CD8-positive, alpha-beta memory T cell (primary cell): ENCODE measurements around the gene TMC7. TPM values are rescaled to one million over a fixed set of nuclear protein-coding genes. Genes with fewer than 3 reads are reported as not detected.

ENCODE experiments used
- CTCF ChIA-PET: fragments of 350-600 bp; sonication (Branson Sonifier 250); formaldehyde crosslinking; loops from one replicate; lab custom pipeline; 2021; ENCODE audit warnings: antibody characterized with exemption; lab: Charles Lee
- POLR2A ChIA-PET: fragments of 350-600 bp; sonication (Branson Sonifier 250); formaldehyde crosslinking; loops from one replicate; lab custom pipeline; 2021; ENCODE audit warnings: antibody characterized with exemption; lab: Charles Lee
- DNase-seq, 5 donors: peaks; one replicate each; pipeline versions ENCODE4 v3.0.0 to v3.0.0-alpha.2; 2020 to 2022; ENCODE audit warnings: mixed read lengths in 1 of 5
- H3K27ac ChIP-seq: one replicate; pipeline ENCODE4 v1.7.0; 2013; ENCODE audit warnings: low read depth, mild to moderate bottlenecking, low read length, moderate library complexity
- H3K27me3 ChIP-seq: 2 replicates; pipeline ENCODE4 v1.7.0; 2013; ENCODE audit warnings: low read length, mild to moderate bottlenecking; ENCODE audit not compliant: insufficient read depth, poor library complexity, severe bottlenecking
- H3K36me3 ChIP-seq: 2 replicates; pipeline ENCODE4 v1.7.0; 2013; ENCODE audit warnings: mild to moderate bottlenecking, low read length, moderate library complexity; ENCODE audit not compliant: insufficient read depth
- H3K4me1 ChIP-seq: 2 replicates; pipeline ENCODE4 v1.7.0; 2013; ENCODE audit warnings: mild to moderate bottlenecking, low read length, moderate library complexity; ENCODE audit not compliant: insufficient read depth
- H3K4me3 ChIP-seq: 2 replicates; pipeline ENCODE4 v1.7.0; 2013; ENCODE audit warnings: mild to moderate bottlenecking, low read length
- H3K9me3 ChIP-seq: 2 replicates; pipeline ENCODE4 v1.7.0; 2013; ENCODE audit warnings: mild to moderate bottlenecking, low read length
- H3K27ac Mint-ChIP-seq, 8 donors: one replicate each; pipeline ENCODE4 v1.8.0; 2020 to 2021; ENCODE audit warnings: mixed read lengths in 8 of 8, mild to moderate bottlenecking in 6 of 8, inconsistent platforms in 3 of 8, moderate library complexity in 3 of 8
- H3K27me3 Mint-ChIP-seq, 2 donors: one replicate each; pipeline ENCODE4 v1.8.0; 2020 to 2021; ENCODE audit warnings: mixed read lengths in 2 of 2, mild to moderate bottlenecking in 1 of 2, moderate library complexity in 1 of 2
- H3K36me3 Mint-ChIP-seq, 3 donors: one replicate each; pipeline ENCODE4 v1.8.0; 2020 to 2021; ENCODE audit warnings: mixed read lengths in 3 of 3, inconsistent platforms in 1 of 3, mild to moderate bottlenecking in 1 of 3
- H3K4me1 Mint-ChIP-seq, 3 donors: one replicate each; pipeline ENCODE4 v1.8.0; 2020 to 2021; ENCODE audit warnings: mixed read lengths in 3 of 3, inconsistent platforms in 1 of 3, mild to moderate bottlenecking in 1 of 3
- H3K4me3 Mint-ChIP-seq, 7 donors: one replicate each; pipeline ENCODE4 v1.8.0; 2020 to 2021; ENCODE audit warnings: mixed read lengths in 7 of 7, mild to moderate bottlenecking in 6 of 7, moderate library complexity in 4 of 7, inconsistent platforms in 2 of 7
- H3K9me3 Mint-ChIP-seq, 5 donors: one replicate each; pipeline ENCODE4 v1.8.0; 2020 to 2022; ENCODE audit warnings: mixed read lengths in 5 of 5, mild to moderate bottlenecking in 3 of 5, moderate library complexity in 2 of 5, inconsistent platforms in 1 of 5
- polyA plus RNA-seq: library from polyadenylated mRNA; unstranded; fragments of 300-500 nt; fragmentation: Illumina TruSeq; gene quantifications from one replicate; pipeline ENCODE4 v1.2.3, GENCODE V29; 2021
- total RNA-seq, 2 experiments: library from RNA; stranded (reverse); gene quantifications; one replicate each; pipeline ENCODE4 v1.2.3, GENCODE V29; 2021

Gene TMC7
- total and polyA plus RNA-seq, 3 experiments from 2014 or later: not detected

- no peak for DNase-seq
- no peak overlapping the region for H3K4me3 Mint-ChIP-seq
- H3K27ac ChIP-seq: no peak overlapping the region
- H3K27ac Mint-ChIP-seq: peak overlapping the region in 2 of 8 donors; percentile 19 to 72
- H3K4me1 Mint-ChIP-seq: peaks cover 2 to 7% (median 2%) of the 10 kb centered on the region in 3 donors
- no peaks in the 10 kb centered on the region for H3K36me3 ChIP-seq
- ChIA-PET POLR2A (no interaction called here), CTCF (no interaction called here)
- no peaks in the 10 kb centered on the region for H3K27me3 Mint-ChIP-seq
- H3K4me1 ChIP-seq: peaks cover 2% of the 10 kb centered on the region
- peaks cover 4 to 51% (median 14%) of the 10 kb centered on the region in 3 donors for H3K36me3 Mint-ChIP-seq
- H3K27me3 ChIP-seq: no peaks in the 10 kb centered on the region
- H3K9me3 ChIP-seq: no peaks in the 10 kb centered on the region
- H3K4me3 ChIP-seq: no peak overlapping the region
- no peaks in the 10 kb centered on the region for H3K9me3 Mint-ChIP-seq
Measured at GRCh38 chr16:19073863-19074262, 90.1 kb downstream of the TMC7 start.

- no peaks in the 10 kb centered on the region for H3K4me1 ChIP-seq
- H3K27ac ChIP-seq: no peak overlapping the region
- H3K4me3 Mint-ChIP-seq: no peak overlapping the region
- peaks cover 4 to 60% (median 18%) of the 10 kb centered on the region in 3 donors for H3K36me3 Mint-ChIP-seq
- CTCF ChIA-PET: interaction anchor here (1.8 kb wide), 1 partner anchor 10 kb away, joined by 5 read pairs; no protein-coding TSS in a partner anchor
- no peak for DNase-seq
- H3K9me3 Mint-ChIP-seq: no peaks in the 10 kb centered on the region
- H3K27me3 ChIP-seq: no peaks in the 10 kb centered on the region
- H3K4me3 ChIP-seq: no peak overlapping the region
- no peak overlapping the region for H3K27ac Mint-ChIP-seq
- H3K36me3 ChIP-seq: no peaks in the 10 kb centered on the region
- POLR2A ChIA-PET: interaction anchor here (0.6 kb wide), 1 partner anchor 447 kb away, joined by 3 read pairs; no protein-coding TSS in a partner anchor
- H3K4me1 Mint-ChIP-seq: peaks cover 0 to 4% (median 2%) of the 10 kb centered on the region in 3 donors
- no peaks in the 10 kb centered on the region for H3K9me3 ChIP-seq
- no peaks in the 10 kb centered on the region for H3K27me3 Mint-ChIP-seq
Measured at GRCh38 chr16:19075511-19075910, 91.8 kb downstream of the TMC7 start.

GRCh38 chr16:19077879-19078278 is 94.1 kb downstream of the TMC7 start:
- Histone ChIP-seq H3K36me3 (peaks cover 5% of the 10 kb centered on the region), H3K27me3 (no peaks in the 10 kb centered on the region), H3K27ac (no peak overlapping the region), H3K4me1 (no peaks in the 10 kb centered on the region), H3K9me3 (no peaks in the 10 kb centered on the region), H3K4me3 (no peak overlapping the region)
- POLR2A ChIA-PET: no interaction called here
- H3K27me3 Mint-ChIP-seq: no peaks in the 10 kb centered on the region
- H3K9me3 Mint-ChIP-seq: no peaks in the 10 kb centered on the region
- no peak overlapping the region for H3K4me3 Mint-ChIP-seq
- H3K4me1 Mint-ChIP-seq: no peaks in the 10 kb centered on the region
- H3K27ac Mint-ChIP-seq: no peak overlapping the region
- CTCF ChIA-PET: interaction anchor here (1.0 kb wide), 1 partner anchor 8 kb away, joined by 4 read pairs; no protein-coding TSS in a partner anchor
- peaks cover 8 to 64% (median 23%) of the 10 kb centered on the region in 3 donors for H3K36me3 Mint-ChIP-seq
- DNase-seq: no peak

- Histone ChIP-seq H3K9me3 (no peaks in the 10 kb centered on the region), H3K27ac (no peak overlapping the region), H3K4me1 (peaks cover 11% of the 10 kb centered on the region), H3K36me3 (peaks cover 5% of the 10 kb centered on the region), H3K4me3 (no peak overlapping the region), H3K27me3 (peaks cover 7% of the 10 kb centered on the region)
- ChIA-PET CTCF (interaction anchor here (3.8 kb wide), 1 partner anchor 419 kb away, joined by 38 read pairs; no protein-coding TSS in a partner anchor), POLR2A (no interaction called here)
- Mint-ChIP-seq H3K9me3 (no peaks in the 10 kb centered on the region), H3K4me1 (peaks cover 2 to 7% (median 7%) of the 10 kb centered on the region in 3 donors), H3K27ac (no peak overlapping the region), H3K4me3 (no peak overlapping the region), H3K27me3 (peaks cover 3 to 8% of the 10 kb centered on the region in 2 donors), H3K36me3 (peaks cover 4 to 24% (median 11%) of the 10 kb centered on the region in 3 donors)
- DNase-seq: no peak
Measured at GRCh38 chr16:19083670-19084069, 99.9 kb downstream of the TMC7 start.

GRCh38 chr16:19084139-19084538 is 100.4 kb downstream of the TMC7 start:
- H3K27ac ChIP-seq: no peak overlapping the region
- no peaks in the 10 kb centered on the region for H3K9me3 ChIP-seq
- H3K9me3 Mint-ChIP-seq: no peaks in the 10 kb centered on the region
- H3K27me3 Mint-ChIP-seq: peaks cover 3 to 8% of the 10 kb centered on the region in 2 donors
- no peak overlapping the region for H3K4me3 Mint-ChIP-seq
- peaks cover 2 to 7% (median 7%) of the 10 kb centered on the region in 3 donors for H3K4me1 Mint-ChIP-seq
- peaks cover 4 to 19% (median 7%) of the 10 kb centered on the region in 3 donors for H3K36me3 Mint-ChIP-seq
- peaks cover 7% of the 10 kb centered on the region for H3K27me3 ChIP-seq
- ChIA-PET CTCF (interaction anchor here (3.2 to 3.8 kb wide), 2 partner anchors 11 to 418 kb away, joined by 12 to 38 read pairs; no protein-coding TSS in a partner anchor), POLR2A (no interaction called here)
- peaks cover 11% of the 10 kb centered on the region for H3K4me1 ChIP-seq
- no peak overlapping the region for H3K27ac Mint-ChIP-seq
- DNase-seq: no peak
- H3K36me3 ChIP-seq: peaks cover 5% of the 10 kb centered on the region
- no peak overlapping the region for H3K4me3 ChIP-seq

GRCh38 chr16:19084879-19085278 is 101.1 kb downstream of the TMC7 start:
- H3K36me3 ChIP-seq: peaks cover 5% of the 10 kb centered on the region
- CTCF ChIA-PET: interaction anchor here (1.2 to 3.8 kb wide), 4 partner anchors 10 to 418 kb away, joined by 4 to 38 read pairs (median 9); no protein-coding TSS in a partner anchor
- no peak overlapping the region for H3K4me3 ChIP-seq
- no peak for DNase-seq
- H3K9me3 ChIP-seq: no peaks in the 10 kb centered on the region
- Mint-ChIP-seq H3K27ac (no peak overlapping the region), H3K4me3 (no peak overlapping the region), H3K36me3 (peaks cover 4 to 15% (median 6%) of the 10 kb centered on the region in 3 donors), H3K4me1 (peaks cover 2 to 7% (median 7%) of the 10 kb centered on the region in 3 donors), H3K27me3 (peaks cover 3 to 8% of the 10 kb centered on the region in 2 donors), H3K9me3 (no peaks in the 10 kb centered on the region)
- peaks cover 7% of the 10 kb centered on the region for H3K27me3 ChIP-seq
- no peak overlapping the region for H3K27ac ChIP-seq
- POLR2A ChIA-PET: no interaction called here
- peaks cover 11% of the 10 kb centered on the region for H3K4me1 ChIP-seq

GRCh38 chr16:19085679-19086200 is 102.0 kb downstream of the TMC7 start:
- no peak for DNase-seq
- Histone ChIP-seq H3K9me3 (no peaks in the 10 kb centered on the region), H3K27me3 (peaks cover 7% of the 10 kb centered on the region), H3K27ac (no peak overlapping the region), H3K36me3 (peaks cover 5% of the 10 kb centered on the region), H3K4me3 (no peak overlapping the region), H3K4me1 (peaks cover 11% of the 10 kb centered on the region)
- peak overlapping the region in 1 of 7 donors; percentile 67 for H3K4me3 Mint-ChIP-seq
- ChIA-PET POLR2A (no interaction called here), CTCF (interaction anchor here (0.6 to 3.8 kb wide), 17 partner anchors 8 to 470 kb away, joined by 3 to 38 read pairs (median 4); partner anchors contain the start of genes COQ7 and VPS35L)
- H3K27me3 Mint-ChIP-seq: peaks cover 3 to 8% of the 10 kb centered on the region in 2 donors
- no peaks in the 10 kb centered on the region for H3K9me3 Mint-ChIP-seq
- H3K4me1 Mint-ChIP-seq: peaks cover 2 to 7% (median 7%) of the 10 kb centered on the region in 3 donors
- no peak overlapping the region for H3K27ac Mint-ChIP-seq
- H3K36me3 Mint-ChIP-seq: peaks cover 4 to 13% (median 6%) of the 10 kb centered on the region in 3 donors
